HL-60 (cell line): ENCODE data around the gene H2BK1.

Experiments used
- DNase-seq, 2 experiments: peaks; one replicate each; pipeline ENCODE4 v3.0.0-alpha.2; 2010 to 2020; ENCODE audit warnings: low read depth in 1 of 2, low spot score in 1 of 2
- H3K27ac ChIP-seq: fragments of 250-450 bp; sonication (Bioruptor Pico); replicated peaks from 2 replicates; pipeline ENCODE4 v1.5.1; 2020; ENCODE audit warnings: mild to moderate bottlenecking, moderate library complexity
- H3K27me3 ChIP-seq: fragments of 250-450 bp; sonication (Bioruptor Pico); 2 replicates; pipeline ENCODE4 v1.5.1; 2021; ENCODE audit warnings: mild to moderate bottlenecking, moderate library complexity; ENCODE audit not compliant: insufficient read depth, poor library complexity, severe bottlenecking
- H3K4me3 ChIP-seq: replicated peaks from 2 replicates; pipeline ENCODE4 v1.5.1; 2011; ENCODE audit warnings: mild to moderate bottlenecking, control low read depth, low read length; ENCODE audit not compliant: insufficient read depth
- GABPA ChIP-seq: IDR thresholded peaks from 2 replicates; pipeline ENCODE4 v1.6.1; 2012; ENCODE audit warnings: low read depth
- POLR2AphosphoS5 ChIP-seq: IDR thresholded peaks from 2 replicates; pipeline ENCODE4 v1.6.1; 2012; ENCODE audit warnings: low read depth
- REST ChIP-seq: IDR thresholded peaks from 2 replicates; pipeline ENCODE4 v1.6.1; 2012; ENCODE audit warnings: low read depth; ENCODE audit not compliant: insufficient replicate concordance
- SPI1 ChIP-seq: IDR thresholded peaks from 2 replicates; pipeline ENCODE4 v1.6.1; 2012; ENCODE audit warnings: low read depth, mild to moderate bottlenecking, borderline replicate concordance
- TF ChIP-seq, protein P1 (sequence below): IDR thresholded peaks from one replicate; pipeline ENCODE4 v1.5.1; 2011; ENCODE audit warnings: low read length, control low read depth, inconsistent platforms; ENCODE audit not compliant: insufficient read depth

Gene H2BK1

DNA sequence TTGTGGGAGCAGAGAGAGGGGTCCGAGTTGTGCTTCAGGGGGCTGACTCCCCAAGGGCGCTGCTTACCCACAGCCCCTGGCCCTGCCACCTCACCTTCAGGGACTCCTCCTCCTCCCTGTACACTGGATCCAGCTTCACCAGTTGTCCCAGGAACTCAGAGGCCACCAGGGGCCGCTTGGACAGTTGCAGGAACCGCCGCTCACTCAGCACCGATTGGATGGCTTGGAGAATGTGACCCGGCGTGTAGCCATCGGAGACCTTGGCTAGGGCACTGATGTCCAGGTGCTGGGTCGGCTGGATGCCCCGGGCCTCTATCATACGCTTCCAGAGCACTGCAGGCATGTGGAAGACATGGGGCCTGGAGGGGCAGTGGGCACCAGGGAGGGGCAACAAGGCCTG lies 18.7 kb downstream of the H2BK1 start:
- TF ChIP-seq REST: no peak
- TF ChIP-seq, protein P1, sequence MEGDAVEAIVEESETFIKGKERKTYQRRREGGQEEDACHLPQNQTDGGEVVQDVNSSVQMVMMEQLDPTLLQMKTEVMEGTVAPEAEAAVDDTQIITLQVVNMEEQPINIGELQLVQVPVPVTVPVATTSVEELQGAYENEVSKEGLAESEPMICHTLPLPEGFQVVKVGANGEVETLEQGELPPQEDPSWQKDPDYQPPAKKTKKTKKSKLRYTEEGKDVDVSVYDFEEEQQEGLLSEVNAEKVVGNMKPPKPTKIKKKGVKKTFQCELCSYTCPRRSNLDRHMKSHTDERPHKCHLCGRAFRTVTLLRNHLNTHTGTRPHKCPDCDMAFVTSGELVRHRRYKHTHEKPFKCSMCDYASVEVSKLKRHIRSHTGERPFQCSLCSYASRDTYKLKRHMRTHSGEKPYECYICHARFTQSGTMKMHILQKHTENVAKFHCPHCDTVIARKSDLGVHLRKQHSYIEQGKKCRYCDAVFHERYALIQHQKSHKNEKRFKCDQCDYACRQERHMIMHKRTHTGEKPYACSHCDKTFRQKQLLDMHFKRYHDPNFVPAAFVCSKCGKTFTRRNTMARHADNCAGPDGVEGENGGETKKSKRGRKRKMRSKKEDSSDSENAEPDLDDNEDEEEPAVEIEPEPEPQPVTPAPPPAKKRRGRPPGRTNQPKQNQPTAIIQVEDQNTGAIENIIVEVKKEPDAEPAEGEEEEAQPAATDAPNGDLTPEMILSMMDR: no peak
- no peak for TF ChIP-seq POLR2AphosphoS5
- Histone ChIP-seq H3K27ac (no peak overlapping the region), H3K27me3 (peaks cover 22% of the 10 kb centered on the region), H3K4me3 (no peak overlapping the region)
- no peak for DNase-seq

GRCh38 chr7:151189038-151189437 lies 21.2 kb downstream of the H2BK1 start:
- DNase-seq: no peak
- H3K4me3 ChIP-seq: no peak overlapping the region
- no peak for TF ChIP-seq POLR2AphosphoS5
- TF ChIP-seq REST: no peak
- H3K27ac ChIP-seq: no peak overlapping the region
- peaks cover 12% of the 10 kb centered on the region for H3K27me3 ChIP-seq

DNA sequence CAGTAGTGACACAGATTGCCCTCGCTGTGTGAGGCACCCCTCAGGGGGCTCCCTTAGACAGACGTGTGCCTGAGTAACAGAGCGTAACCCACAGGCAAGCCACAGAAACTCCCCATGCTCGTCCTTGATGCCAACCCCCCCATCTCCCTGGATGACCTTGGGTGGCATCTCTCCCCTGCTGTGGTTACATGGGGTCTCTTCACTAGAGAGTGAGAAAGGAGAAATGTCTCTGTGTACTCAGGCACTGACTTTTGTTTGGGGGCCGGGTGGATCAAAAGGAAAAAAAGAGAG lies 22.1 kb downstream of the H2BK1 start:
- H3K4me3 ChIP-seq: no peak overlapping the region
- H3K27ac ChIP-seq: no peak overlapping the region
- H3K27me3 ChIP-seq: peaks cover 12% of the 10 kb centered on the region
- TF ChIP-seq GABPA: no peak
- TF ChIP-seq, protein P1: no peak
- TF ChIP-seq REST: no peak
- no peak for TF ChIP-seq SPI1
- no peak for TF ChIP-seq POLR2AphosphoS5
- no peak for DNase-seq
